AG04450 (cell line): Measurements from ENCODE around the gene HARS1. TPM values are rescaled to one million over a fixed set of nuclear protein-coding genes. Genes with fewer than 3 reads are reported as not detected.

Experiments
- CTCF ChIA-PET: fragments of 300-600, 350-600 bp; formaldehyde crosslinking; extraction: SDS; loops from one replicate; lab custom pipeline; 2022; ENCODE audit warnings: antibody characterized with exemption, inconsistent platforms; lab: Charles Lee
- POLR2A ChIA-PET: fragments of 350-600 bp; formaldehyde crosslinking; extraction: SDS; loops from one replicate; lab custom pipeline; 2021; ENCODE audit warnings: antibody characterized with exemption, inconsistent platforms; lab: Yijun Ruan, JAX
- DNase-seq: peaks from one replicate; pipeline ENCODE4 v3.0.0-alpha.2; 2011; ENCODE audit warnings: low read depth, low spot score
- H3K27ac ChIP-seq: one replicate; pipeline ENCODE4 v1.5.1; 2012; ENCODE audit warnings: low read depth, low read length, control low read depth
- H3K27me3 ChIP-seq: one replicate; pipeline ENCODE4 v1.6.0; 2012; ENCODE audit warnings: low read length; ENCODE audit not compliant: control insufficient read depth, insufficient read depth
- H3K4me3 ChIP-seq: 2 replicates; pipeline ENCODE4 v1.5.1; 2011; ENCODE audit warnings: mild to moderate bottlenecking, low read depth, low read length, control low read depth
- H3K9me3 ChIP-seq: 2 replicates; pipeline ENCODE4 v1.5.1; 2012; ENCODE audit warnings: low read length; ENCODE audit not compliant: control insufficient read depth, insufficient read depth
- CTCF ChIP-seq: IDR thresholded peaks from 2 replicates; pipeline ENCODE4 v1.5.1; 2011; ENCODE audit warnings: low read depth, low read length, control low read depth, inconsistent platforms
- polyA plus RNA-seq: library from polyadenylated mRNA; depleted of rRNA; stranded (reverse); fragments of >200 nt; gene quantifications from 2 replicates; pipeline ENCODE4 v1.2.3, GENCODE V29; 2011

Gene HARS1
- polyA plus RNA-seq, 1 experiment, result 98.8 TPM

- Histone ChIP-seq H3K27me3 (no peaks in the 10 kb centered on the region), H3K4me3 (no peak overlapping the region), H3K9me3 (no peaks in the 10 kb centered on the region; the same call in 1 of the 2 replicates), H3K27ac (no peak overlapping the region)
- POLR2A ChIA-PET, result interaction anchor here (0.7 to 1.1 kb wide), 2 partner anchors 16 to 27 kb away, joined by 4 to 8 read pairs; partner anchors contain the start of gene IK
- no peak for DNase-seq
- CTCF ChIA-PET, result no interaction called here
- no peak for TF ChIP-seq CTCF
Measured at GRCh38 chr5:140674629-140675028, 16.5 kb downstream of the HARS1 start.

- Histone ChIP-seq H3K9me3 (no peaks in the 10 kb centered on the region; the same call in 1 of the 2 replicates), H3K4me3 (no peak overlapping the region), H3K27me3 (no peaks in the 10 kb centered on the region), H3K27ac (no peak overlapping the region)
- CTCF ChIA-PET, result no interaction called here
- no peak for DNase-seq
- POLR2A ChIA-PET, result interaction anchor here (1.1 kb wide), 1 partner anchor 16 kb away, joined by 4 read pairs; no protein-coding TSS in a partner anchor
- TF ChIP-seq CTCF, result no peak
Measured at GRCh38 chr5:140674211-140674610, 17.0 kb downstream of the HARS1 start.

GRCh38 chr5:140673187-140673976, 17.8 kb downstream of the HARS1 start, which contains the start of gene DND1:
Gene DND1 (minus strand): TSS chr5:140673576. CDS start chr5:140673542, 34 bp downstream.
- Histone ChIP-seq H3K4me3 (no peak within 1 kb of the TSS), H3K27me3 (no peaks in the 10 kb centered on the region), H3K9me3 (no peaks in the 10 kb centered on the region; the same call in 1 of the 2 replicates), H3K27ac (no peak within 1 kb of the TSS)
- no peak for DNase-seq
- ChIA-PET POLR2A (interaction anchor here (0.6 kb wide), 1 partner anchor 12 kb away, joined by 4 read pairs; no protein-coding TSS in a partner anchor), CTCF (no interaction called here)
- TF ChIP-seq CTCF, result no peak

GRCh38 chr5:140672455-140673186, 18.5 kb downstream of the HARS1 start:
- H3K9me3 ChIP-seq, result no peaks in the 10 kb centered on the region; the same call in 1 of the 2 replicates
- no peak overlapping the region for H3K27ac ChIP-seq
- CTCF ChIA-PET, result no interaction called here
- DNase-seq, result no peak
- no peaks in the 10 kb centered on the region for H3K27me3 ChIP-seq
- no peak overlapping the region for H3K4me3 ChIP-seq
- TF ChIP-seq CTCF, result no peak
- POLR2A ChIA-PET, result interaction anchor here (0.6 kb wide), 1 partner anchor 12 kb away, joined by 4 read pairs; no protein-coding TSS in a partner anchor
